ENCODE measurements around the gene C9orf43.
A peak's percentile ranks its signal among the peaks of the same experiment; 100 is the strongest.
"Not testable (repeated sequence)": the region's sequence is repeated elsewhere in the genome, so short reads cannot be mapped to it uniquely, and the experiment has no call there.

The C9orf43 gene
- 0.75 reads per million for total RNA-seq

GRCh38 chr9:113410207-113410864, at the start of gene C9orf43, which contains the start of gene POLE3:
Gene C9orf43 (plus strand): TSS chr9:113410747. CDS start chr9:113413494, 2,747 bp downstream.
Gene POLE3 (minus strand): TSS chr9:113410675. CDS start chr9:113410293, 382 bp downstream.
- peak; percentile 93 for DNase-seq

- no peak for DNase-seq
These were observed 49.1 kb upstream of the C9orf43 start for GRCh38 chr9:113361304-113362018.

GRCh38 chr9:113363336-113363735, 47.2 kb upstream of the C9orf43 start:
- DNase-seq, result no peak

GRCh38 chr9:113364951-113365350, 45.6 kb upstream of the C9orf43 start:
- DNase-seq, result no peak

- DNase-seq, result not testable (repeated sequence)
These were observed 44.9 kb upstream of the C9orf43 start for GRCh38 chr9:113365652-113366051.

GRCh38 chr9:113368348-113368981, 42.1 kb upstream of the C9orf43 start:
- no peak for DNase-seq

- no peak for DNase-seq
These were observed 41.3 kb upstream of the C9orf43 start for GRCh38 chr9:113368982-113369854.

- DNase-seq, result no peak
These were observed 40.7 kb upstream of the C9orf43 start for GRCh38 chr9:113369855-113370140.

GRCh38 chr9:113370806-113371325, 39.7 kb upstream of the C9orf43 start:
- no peak for DNase-seq

GRCh38 chr9:113372059-113372458, 38.5 kb upstream of the C9orf43 start:
- DNase-seq, result no peak

GRCh38 chr9:113373256-113373655, 37.3 kb upstream of the C9orf43 start:
- DNase-seq, result no peak

- no peak for DNase-seq
These were observed 36.7 kb upstream of the C9orf43 start for GRCh38 chr9:113373676-113374392.

- no peak for DNase-seq
These were observed 35.2 kb upstream of the C9orf43 start for GRCh38 chr9:113375057-113376023.

- peak; percentile 66 for DNase-seq
These were observed 33.6 kb upstream of the C9orf43 start, which contains the start of gene HDHD3 for GRCh38 chr9:113376634-113377567. Gene HDHD3 (minus strand): TSS chr9:113376986. CDS start chr9:113374354, 2,632 bp downstream.

- not testable (repeated sequence) for DNase-seq
These were observed 31.3 kb upstream of the C9orf43 start for GRCh38 chr9:113379094-113379828.

GRCh38 chr9:113379829-113380210, 30.7 kb upstream of the C9orf43 start:
- DNase-seq, result not testable (repeated sequence)

- no peak for DNase-seq
These were observed 29.6 kb upstream of the C9orf43 start for GRCh38 chr9:113380869-113381378.

- not testable (repeated sequence) for DNase-seq
These were observed 29.1 kb upstream of the C9orf43 start for GRCh38 chr9:113381441-113381840.
